MM.1S (cell line): ENCODE measurements around the gene PAX6.

Source experiments
- DNase-seq: peaks from one replicate; pipeline ENCODE4 v3.0.0-alpha.2; 2015
- H2AFZ ChIP-seq: fragments of 300-600 bp; sonication (generic); 2 replicates; pipeline ENCODE4 v1.6.0; 2016; ENCODE audit warnings: antibody characterized with exemption, low read length
- H3F3A ChIP-seq: fragments of 300-600 bp; sonication (generic); 2 replicates; pipeline ENCODE4 v1.6.1; 2016; ENCODE audit warnings: mild to moderate bottlenecking, antibody characterized with exemption, low read length, moderate library complexity, mixed read lengths; ENCODE audit not compliant: insufficient read depth
- H3K27ac ChIP-seq: fragments of 300-600 bp; sonication (generic); 2 replicates; pipeline ENCODE4 v1.5.1; 2016; ENCODE audit warnings: mild to moderate bottlenecking, low read length
- H3K27me3 ChIP-seq: fragments of 300-600 bp; sonication (generic); replicated peaks from 2 replicates; pipeline ENCODE4 v1.6.0; 2016; ENCODE audit warnings: low read length; ENCODE audit not compliant: insufficient read depth
- H3K36me3 ChIP-seq: fragments of 300-600 bp; sonication (generic); replicated peaks from 2 replicates; pipeline ENCODE4 v1.6.1; 2016; ENCODE audit warnings: mild to moderate bottlenecking, low read length, mixed read lengths; ENCODE audit not compliant: insufficient read depth
- H3K4me1 ChIP-seq: fragments of 300-600 bp; sonication (generic); 2 replicates; pipeline ENCODE4 v1.6.1; 2016; ENCODE audit warnings: low read length, mixed read lengths
- H3K4me2 ChIP-seq: fragments of 300-600 bp; sonication (generic); 2 replicates; pipeline ENCODE4 v1.6.0; 2016; ENCODE audit warnings: low read depth, low read length
- H3K4me3 ChIP-seq: fragments of 300-600 bp; sonication (generic); 2 replicates; pipeline ENCODE4 v1.5.1; 2016; ENCODE audit warnings: low read length, mixed read lengths
- H3K79me2 ChIP-seq: fragments of 300-600 bp; sonication (generic); 2 replicates; pipeline ENCODE4 v1.6.1; 2016; ENCODE audit warnings: mixed run types, low read length, mixed read lengths
- H3K9ac ChIP-seq: fragments of 300-600 bp; sonication (generic); 2 replicates; pipeline ENCODE4 v1.6.1; 2016; ENCODE audit warnings: low read length, mixed read lengths
- H3K9me2 ChIP-seq: fragments of 300-600 bp; sonication (generic); replicated peaks from 2 replicates; pipeline ENCODE4 v1.6.1; 2016; ENCODE audit warnings: mild to moderate bottlenecking, low read length, mixed read lengths; ENCODE audit not compliant: insufficient read depth
- H3K9me3 ChIP-seq: fragments of 300-600 bp; sonication (generic); replicated peaks from 2 replicates; pipeline ENCODE4 v1.6.1; 2016; ENCODE audit warnings: mild to moderate bottlenecking, low read length, mixed read lengths; ENCODE audit not compliant: insufficient read depth
- H4K20me1 ChIP-seq: fragments of 300-600 bp; sonication (generic); 2 replicates; pipeline ENCODE4 v1.6.1; 2016; ENCODE audit warnings: mild to moderate bottlenecking, low read length, moderate library complexity, mixed read lengths; ENCODE audit not compliant: insufficient read depth
- CTCF ChIP-seq: fragments of 300-600 bp; sonication (generic); IDR thresholded peaks from 2 replicates; pipeline ENCODE4 v1.5.1; 2016; ENCODE audit warnings: antibody characterized with exemption, low read length, mixed read lengths
- EZH2 ChIP-seq: fragments of 300-600 bp; sonication (generic); optimal IDR thresholded peaks from 2 replicates; pipeline ENCODE3; 2017; ENCODE audit warnings: low read depth, mild to moderate bottlenecking, antibody characterized with exemption, low read length, mixed read lengths
- EZH2phosphoT487 ChIP-seq: fragments of 300-600 bp; sonication (generic); IDR thresholded peaks from 2 replicates; pipeline ENCODE4 v1.6.1; 2018; ENCODE audit warnings: antibody characterized with exemption, low read length

Gene PAX6

GRCh38 chr11:31807799-31808667 lies 3.1 kb downstream of the PAX6 start:
- no peaks in the 10 kb centered on the region for H3K36me3 ChIP-seq
- DNase-seq = no peak
- no peaks in the 10 kb centered on the region for H3F3A ChIP-seq
- no peaks in the 10 kb centered on the region for H3K9me2 ChIP-seq
- no peak overlapping the region for H3K27ac ChIP-seq
- H3K4me1 ChIP-seq = no peaks in the 10 kb centered on the region
- H3K4me3 ChIP-seq = no peak overlapping the region
- H3K9ac ChIP-seq = no peak overlapping the region
- no peaks in the 10 kb centered on the region for H3K9me3 ChIP-seq
- H3K4me2 ChIP-seq = no peak overlapping the region
- H2AFZ ChIP-seq = no peak overlapping the region
- TF ChIP-seq EZH2phosphoT487 (no peak), EZH2 (no peak), CTCF (no peak)
- H4K20me1 ChIP-seq = no peaks in the 10 kb centered on the region
- H3K27me3 ChIP-seq = peaks cover 71% of the 10 kb centered on the region
- no peaks in the 10 kb centered on the region for H3K79me2 ChIP-seq

- no peaks in the 10 kb centered on the region for H3K36me3 ChIP-seq
- no peak overlapping the region for H3K4me3 ChIP-seq
- no peak overlapping the region for H3K9ac ChIP-seq
- H3F3A ChIP-seq = no peaks in the 10 kb centered on the region
- H3K9me2 ChIP-seq = no peaks in the 10 kb centered on the region
- H3K79me2 ChIP-seq = no peaks in the 10 kb centered on the region
- no peaks in the 10 kb centered on the region for H3K4me1 ChIP-seq
- H3K27me3 ChIP-seq = peaks cover 67% of the 10 kb centered on the region
- TF ChIP-seq EZH2 (no peak), EZH2phosphoT487 (no peak), CTCF (no peak)
- no peaks in the 10 kb centered on the region for H3K9me3 ChIP-seq
- DNase-seq = no peak
- no peaks in the 10 kb centered on the region for H4K20me1 ChIP-seq
- no peak overlapping the region for H3K4me2 ChIP-seq
- no peak overlapping the region for H2AFZ ChIP-seq
- no peak overlapping the region for H3K27ac ChIP-seq
Measured at GRCh38 chr11:31806928-31807798, 4.0 kb downstream of the PAX6 start.

- no peak for TF ChIP-seq CTCF
- no peak for TF ChIP-seq EZH2
- TF ChIP-seq EZH2phosphoT487 = no peak
- Histone ChIP-seq H3K4me1 (no peaks in the 10 kb centered on the region), H3K27me3 (peaks cover 63% of the 10 kb centered on the region), H3K36me3 (no peaks in the 10 kb centered on the region), H4K20me1 (no peaks in the 10 kb centered on the region), H3K27ac (no peak overlapping the region), H3K9me3 (no peaks in the 10 kb centered on the region), H3K9me2 (no peaks in the 10 kb centered on the region), H3F3A (no peaks in the 10 kb centered on the region), H2AFZ (no peak overlapping the region), H3K4me2 (no peak overlapping the region), H3K79me2 (no peaks in the 10 kb centered on the region), H3K9ac (no peak overlapping the region), H3K4me3 (no peak overlapping the region)
- no peak for DNase-seq
Measured at GRCh38 chr11:31806186-31806927, 4.8 kb downstream of the PAX6 start.
